Iris pigment epithelial cell (primary cell): ENCODE measurements around the gene CMTR1.

ENCODE experiments used
- DNase-seq: peaks from one replicate; pipeline ENCODE4 v3.0.0-alpha.2; 2011; ENCODE audit warnings: low read depth

CMTR1 gene

DNA sequence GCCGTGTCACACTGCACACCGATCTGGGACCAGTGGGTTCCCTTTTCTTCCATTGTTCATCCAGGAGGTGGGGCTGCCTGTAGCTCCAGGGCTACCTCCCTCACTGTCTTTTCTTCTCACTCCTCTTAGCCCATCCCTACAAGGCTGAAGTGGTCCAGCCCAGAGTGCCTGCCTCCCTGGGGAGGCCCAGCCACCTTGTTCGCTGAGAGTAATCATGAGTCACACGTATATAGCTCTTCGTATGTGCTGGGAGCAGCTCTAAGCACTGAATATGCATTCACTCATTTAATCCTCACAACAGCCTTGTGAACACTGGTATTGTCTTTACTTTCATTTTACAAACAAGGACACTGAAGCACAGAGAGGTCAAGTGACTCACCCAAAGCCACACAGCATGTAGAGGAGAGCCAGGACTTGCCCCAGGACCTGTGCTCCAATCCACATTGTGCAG is 81.3 kb downstream of the CMTR1 start:
- peak; percentile 58 for DNase-seq

GRCh38 chr6:37514837-37515236 is 81.8 kb downstream of the CMTR1 start:
- no peak for DNase-seq

DNA sequence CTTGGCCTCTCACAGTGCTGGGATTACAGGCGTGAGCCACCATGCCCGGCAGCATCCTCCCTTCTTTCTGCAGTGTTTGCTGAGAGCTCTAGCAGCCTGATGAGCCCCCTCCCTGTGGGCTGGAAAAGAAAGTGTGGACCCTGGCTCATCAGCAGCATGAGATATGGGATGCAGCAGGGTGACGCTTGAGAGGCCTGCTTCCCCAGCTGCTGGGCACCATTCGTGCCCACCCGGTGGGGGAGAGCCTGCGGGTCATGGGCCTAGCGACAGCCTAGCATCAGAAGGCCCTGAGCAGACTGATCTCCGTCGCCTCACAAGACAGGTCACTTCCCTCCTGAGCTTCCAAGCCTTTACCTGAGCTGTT is 82.7 kb downstream of the CMTR1 start:
- DNase-seq, result no peak

DNA sequence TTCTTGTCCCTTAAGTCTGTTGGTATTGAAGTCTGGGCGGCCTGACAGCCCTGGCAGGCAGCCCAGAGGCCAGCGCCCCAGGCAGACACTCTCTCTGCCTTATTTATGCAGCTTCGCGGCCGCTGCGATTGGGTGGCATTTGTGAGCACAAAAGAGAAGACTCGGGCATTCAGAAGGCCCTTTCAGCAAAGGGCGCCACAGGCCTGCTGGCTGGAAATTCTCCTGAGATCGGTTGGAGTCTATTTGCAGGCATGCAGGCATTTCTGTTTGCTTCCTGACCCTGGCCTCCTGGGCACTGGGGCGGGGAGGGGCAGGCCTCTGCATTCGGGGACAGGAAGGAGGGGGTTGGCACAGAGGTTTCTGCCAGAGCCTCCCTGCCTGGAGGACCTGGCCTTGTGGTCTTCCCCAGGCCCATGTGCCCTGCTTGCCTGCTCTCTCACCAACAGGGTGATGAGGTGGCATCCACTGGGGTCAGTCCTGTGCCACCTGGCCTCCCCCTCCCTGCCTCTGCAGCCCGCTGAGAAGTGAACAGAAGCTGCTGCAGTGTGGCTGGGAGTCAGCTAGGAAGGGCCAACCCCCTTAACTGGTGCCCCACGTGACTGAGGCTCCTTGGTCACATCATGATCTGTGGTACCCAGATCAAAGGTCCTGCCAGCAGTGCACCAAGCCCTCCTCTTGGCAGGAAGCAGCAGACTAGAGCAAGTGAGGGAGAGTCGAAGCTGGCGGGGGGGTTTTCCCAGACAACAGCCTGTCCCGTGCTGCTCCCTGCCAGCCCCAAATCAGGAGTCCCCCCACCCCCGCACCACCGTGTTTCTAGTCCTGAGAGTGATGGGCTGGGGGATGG is 83.3 kb downstream of the CMTR1 start:
- no peak for DNase-seq

GRCh38 chr6:37516920-37517405 is 83.9 kb downstream of the CMTR1 start:
- no peak for DNase-seq

GRCh38 chr6:37517411-37517812 is 84.4 kb downstream of the CMTR1 start:
- no peak for DNase-seq

- no peak for DNase-seq
Observed at GRCh38 chr6:37518116-37518515, 85.1 kb downstream of the CMTR1 start.

- DNase-seq, result no peak
Observed at GRCh38 chr6:37519461-37519860, 86.4 kb downstream of the CMTR1 start.

DNA sequence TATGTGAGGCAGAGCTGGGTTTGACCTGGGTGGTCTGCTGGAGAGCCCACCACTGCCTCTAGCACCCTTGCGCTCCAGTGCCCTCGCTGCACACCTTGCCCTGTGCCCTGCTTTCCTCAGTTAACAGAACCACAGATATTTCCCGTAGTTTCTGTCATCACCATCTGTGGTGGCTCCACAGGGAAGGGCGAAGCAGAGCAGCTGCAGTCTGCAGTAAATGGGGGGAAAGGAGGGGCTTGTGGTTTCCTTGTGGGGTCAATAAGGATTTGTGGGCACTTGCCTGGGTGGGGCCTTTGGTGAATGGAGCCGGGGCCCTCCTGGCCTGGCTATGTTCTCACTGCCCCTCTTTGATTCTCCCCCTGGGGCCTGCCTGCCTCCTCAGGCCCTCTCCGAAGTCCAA is 87.9 kb downstream of the CMTR1 start:
- no peak for DNase-seq

- DNase-seq, result no peak
Observed at GRCh38 chr6:37521674-37522073, 88.7 kb downstream of the CMTR1 start.

GRCh38 chr6:37522836-37523235 is 89.8 kb downstream of the CMTR1 start:
- DNase-seq, result no peak

- no peak for DNase-seq
Observed at GRCh38 chr6:37523412-37523811, 90.4 kb downstream of the CMTR1 start.

DNA sequence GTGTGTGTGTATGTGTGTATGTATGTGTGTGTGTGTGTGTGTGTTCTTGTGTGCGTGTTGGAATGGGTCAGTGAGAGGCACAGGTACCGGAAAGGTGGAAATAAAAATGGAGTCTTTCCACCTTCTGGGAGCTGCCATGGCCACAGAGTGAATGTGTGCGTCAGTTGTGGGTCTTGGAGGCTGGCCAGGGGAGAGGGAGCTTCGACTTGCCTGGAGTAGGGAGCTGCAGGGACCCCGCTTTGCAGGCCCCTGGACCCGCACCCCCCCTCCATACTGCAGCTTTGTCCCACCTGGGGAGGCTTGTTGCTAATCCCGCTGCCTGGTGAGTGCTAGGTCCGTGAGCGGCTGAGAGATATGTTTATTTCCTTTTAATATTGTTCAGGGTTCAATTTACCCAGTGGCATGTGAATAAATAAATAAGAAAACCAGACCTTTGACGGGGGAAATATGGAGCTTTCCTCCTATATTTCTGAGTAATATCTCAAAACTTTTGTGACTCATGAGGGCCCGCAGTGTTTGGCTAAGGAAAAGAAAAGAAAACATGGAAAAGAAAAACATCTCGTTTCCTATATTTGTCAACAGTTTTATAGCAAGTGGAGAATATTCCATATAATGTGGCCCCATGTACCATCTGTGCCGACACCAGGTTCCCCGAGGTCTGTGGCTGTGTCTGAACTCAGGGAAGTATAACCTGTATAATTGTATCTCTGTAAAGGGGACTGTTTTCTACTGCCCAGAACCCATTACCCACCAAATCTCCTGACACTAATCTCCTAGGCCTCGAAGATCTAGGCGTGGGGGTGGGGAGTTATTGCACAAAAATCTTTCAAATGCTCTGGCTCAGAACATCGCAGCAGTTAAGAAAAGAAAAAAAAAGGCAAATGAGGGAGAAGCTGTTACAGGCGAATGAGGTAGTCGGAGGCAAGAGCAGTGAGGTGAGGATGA is 91.3 kb downstream of the CMTR1 start:
- DNase-seq, result peak; percentile 42

GRCh38 chr6:37524970-37525318 is 91.9 kb downstream of the CMTR1 start:
- DNase-seq, result no peak

- DNase-seq, result peak; percentile 28
Observed at GRCh38 chr6:37525460-37526357, 92.7 kb downstream of the CMTR1 start.

- DNase-seq, result no peak
Observed at GRCh38 chr6:37528541-37528940, 95.5 kb downstream of the CMTR1 start.

GRCh38 chr6:37530297-37530696 is 97.3 kb downstream of the CMTR1 start:
- no peak for DNase-seq

GRCh38 chr6:37531026-37531425 is 98.0 kb downstream of the CMTR1 start:
- peak; percentile 20 for DNase-seq
